Measurements from ENCODE around the gene BTNL9. TPM values are rescaled to one million over a fixed set of nuclear protein-coding genes. Genes with fewer than 3 reads are reported as not detected.

Gene BTNL9
- total and polyA plus RNA-seq, 2 of the 8 experiments (the other 6 are each of a cell fraction or from before 2014, with no cell fraction given) = 0.23 to 0.89 TPM

DNA sequence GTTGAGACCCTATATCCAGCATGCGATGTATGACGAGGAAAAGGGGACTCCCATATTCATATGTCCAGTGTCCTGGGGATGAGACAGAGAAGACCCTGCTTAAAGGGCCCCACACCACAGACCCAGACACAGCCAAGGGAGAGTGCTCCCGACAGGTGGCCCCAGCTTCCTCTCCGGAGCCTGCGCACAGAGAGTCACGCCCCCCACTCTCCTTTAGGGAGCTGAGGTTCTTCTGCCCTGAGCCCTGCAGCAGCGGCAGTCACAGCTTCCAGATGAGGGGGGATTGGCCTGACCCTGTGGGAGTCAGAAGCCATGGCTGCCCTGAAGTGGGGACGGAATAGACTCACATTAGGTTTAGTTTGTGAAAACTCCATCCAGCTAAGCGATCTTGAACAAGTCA, 34.3 kb upstream of the BTNL9 start:
- Histone ChIP-seq H4K8ac (ENCODE audit: extremely low read depth, insufficient read depth, low read length) (no peak overlapping the region; the same call in 1 of the 2 replicates), H3K4ac (replicated peaks; ENCODE audit: insufficient read length, low read depth, low read length) (no peak overlapping the region), H3K79me1 (ENCODE audit: low read depth, low read length) (no peaks in the 10 kb centered on the region), H4K5ac (ENCODE audit: insufficient read length, low read depth, low read length) (no peak overlapping the region), H3K79me2 (ENCODE audit: control insufficient read depth in 1 of 2, insufficient read depth in 2 of 2, low read length in 2 of 2) (no peaks in the 10 kb centered on the region), H2BK12ac (ENCODE audit: low read depth, low read length) (no peak overlapping the region), H3K9me3 (ENCODE audit: insufficient read depth in 2 of 2, low read depth in 1 of 2, low read length in 1 of 2) (peaks cover 6 to 9% of the 10 kb centered on the region in 2 experiments; a peak in 3 of 4 replicates), H3K36me3 (ENCODE audit: control insufficient read depth in 2 of 4, insufficient read depth in 4 of 4, low read length in 3 of 4) (no peaks in the 10 kb centered on the region; a peak in 1 of 8 replicates), H3K4me3 (ENCODE audit: extremely low read depth in 1 of 4, insufficient read depth in 2 of 4, low read depth in 3 of 4, low read length in 4 of 4) (no peak overlapping the region), H3K23ac (ENCODE audit: insufficient read length) (no peak overlapping the region), H2AFZ (ENCODE audit: low read length) (no peak overlapping the region), H3K14ac (ENCODE audit: insufficient read length) (no peak overlapping the region), H2BK5ac (ENCODE audit: low read depth, low read length) (no peak overlapping the region), H3K27ac (ENCODE audit: low read depth, low read length) (no peak overlapping the region), H3K4me1 (replicated peaks in 1 of 4; ENCODE audit: control insufficient read depth in 3 of 4, insufficient read depth in 4 of 4, low read length in 3 of 4) (peaks cover 0 to 3% (median 0%) of the 10 kb centered on the region in 4 experiments; a peak in 1 of 7 replicates), H3K9ac (replicated peaks in 1 of 4; ENCODE audit: extremely low read depth in 1 of 4, low read depth in 3 of 4, low read length in 3 of 4) (no peak overlapping the region), H3K23me2 (ENCODE audit: low read depth, low read length) (no peaks in the 10 kb centered on the region), H3K4me2 (ENCODE audit: insufficient read depth in 1 of 2, low read depth in 2 of 2, low read length in 2 of 2) (no peak overlapping the region), H2BK120ac (replicated peaks; ENCODE audit: low read depth, low read length) (no peak overlapping the region), H2BK15ac (ENCODE audit: low read length) (no peak overlapping the region), H3K18ac (ENCODE audit: extremely low read depth, low read length) (no peak overlapping the region), H4K91ac (replicated peaks; ENCODE audit: insufficient read length, low read length) (no peak overlapping the region), H3K56ac (replicated peaks; ENCODE audit: insufficient read length, low read depth, low read length) (no peak overlapping the region), H2AK5ac (ENCODE audit: low read depth, low read length) (no peak overlapping the region), H3K27me3 (replicated peaks in 1 of 4; ENCODE audit: control insufficient read depth in 3 of 4, extremely low read depth in 1 of 4, insufficient read depth in 3 of 4, low read length in 3 of 4) (no peaks in the 10 kb centered on the region), H2BK20ac (ENCODE audit: low read length) (no peak overlapping the region), H4K20me1 (replicated peaks in 1 of 2; ENCODE audit: control insufficient read depth in 1 of 2, insufficient read depth in 2 of 2, low read length in 2 of 2) (no peaks in the 10 kb centered on the region)
- ChIA-PET CTCF (ENCODE audit: partially characterized antibody) (no interaction called here), POLR2A (ENCODE audit: partially characterized antibody) (interaction anchor here (1.1 kb wide), 1 partner anchor 23 kb away, joined by 3 read pairs; no protein-coding TSS in a partner anchor)
- DNase-seq (ENCODE audit: low read depth in 1 of 2, low spot score in 2 of 2) (no peak), FAIRE-seq (no peak)
- TF ChIP-seq SP4 (IDR thresholded peaks at IDR 0.05; ENCODE audit: low read length) = no peak
- 78% methylated on average over 9 of the region's 9 CpGs; no CpG with 5 or more reads in 1 of the 2 experiments for WGBS, 2 experiments (ENCODE audit: extremely low coverage in 1 of 2, insufficient coverage in 1 of 2, insufficient read length in 1 of 2, insufficient replicate concordance in 2 of 2, low coverage in 1 of 2, low lambda C conversion rate in 2 of 2, missing lambda C conversion rate in 1 of 2)
